Thoracic aorta (tissue), 2 donors: ENCODE measurements around the gene AKAP11. TPM values are rescaled to one million over a fixed set of nuclear protein-coding genes. Genes with fewer than 3 reads are reported as not detected.

Source experiments
- ATAC-seq: fragments of 150-250 bp; one replicate; pipeline ENCODE4 v1.8.0; 2017; ENCODE audit warnings: low read depth; ENCODE audit not compliant: insufficient number of reproducible peaks, low FRiP score
- DNase-seq: peaks from one replicate; pipeline ENCODE4 v3.0.0-alpha.2; 2020; ENCODE audit warnings: low spot score
- H3K27ac ChIP-seq, 2 donors: fragments of 200-600 bp; sonication (generic); 1 replicate in 1 of 2; 2 replicates in 1 of 2; pipeline ENCODE4 v1.5.1; 2016; ENCODE audit warnings: mild to moderate bottlenecking in 2 of 2, moderate library complexity in 2 of 2
- H3K27me3 ChIP-seq: fragments of 200-600 bp; sonication (generic); replicated peaks from 2 replicates; pipeline ENCODE4 v1.6.0; 2016; ENCODE audit warnings: mild to moderate bottlenecking; ENCODE audit not compliant: insufficient read depth
- H3K36me3 ChIP-seq: fragments of 200-600 bp; sonication (generic); one replicate; pipeline ENCODE4 v1.5.1; 2016
- H3K4me1 ChIP-seq, 2 donors: fragments of 200-600 bp; sonication (generic); 1 replicate in 1 of 2; 2 replicates in 1 of 2; pipeline versions ENCODE4 v1.5.1 to v1.6.0; 2016; ENCODE audit warnings: low read depth in 2 of 2, mild to moderate bottlenecking in 1 of 2; ENCODE audit not compliant: control insufficient read depth in 1 of 2
- H3K4me3 ChIP-seq: fragments of 200-600 bp; sonication (generic); 2 replicates; pipeline ENCODE4 v1.5.1; 2016; ENCODE audit warnings: mild to moderate bottlenecking
- H3K9me3 ChIP-seq: fragments of 200-600 bp; sonication (generic); 2 replicates; pipeline ENCODE4 v1.5.1; 2016
- CTCF ChIP-seq: fragments of 200-600 bp; sonication (generic); IDR thresholded peaks from one replicate; pipeline ENCODE4 v1.5.1; 2019; ENCODE audit warnings: antibody characterized with exemption
- total RNA-seq, 2 donors: library from RNA; depleted of rRNA; stranded (reverse); fragments of >200 nt; gene quantifications; one replicate each; pipeline versions ENCODE4 v1.1.0 to v1.2.3, GENCODE V29; 2016

AKAP11 gene
- total RNA-seq, 2 donors from 2014 or later, result 28.7 to 37.1 TPM

- no peak overlapping the region for H3K4me3 ChIP-seq
- H3K9me3 ChIP-seq, result no peaks in the 10 kb centered on the region
- no peaks in the 10 kb centered on the region for H3K4me1 ChIP-seq
- H3K27ac ChIP-seq, result no peak overlapping the region
- H3K36me3 ChIP-seq, result no peaks in the 10 kb centered on the region
- TF ChIP-seq CTCF, result no peak
- ATAC-seq (no peak), DNase-seq (no peak)
- H3K27me3 ChIP-seq, result no peaks in the 10 kb centered on the region
These were observed 56.7 kb downstream of the AKAP11 start for GRCh38 chr13:42328672-42329071.

GRCh38 chr13:42329239-42329638 lies 57.3 kb downstream of the AKAP11 start:
- Histone ChIP-seq H3K4me1 (no peaks in the 10 kb centered on the region), H3K4me3 (no peak overlapping the region), H3K27me3 (no peaks in the 10 kb centered on the region), H3K27ac (no peak overlapping the region), H3K36me3 (no peaks in the 10 kb centered on the region), H3K9me3 (no peaks in the 10 kb centered on the region)
- TF ChIP-seq CTCF, result no peak
- ATAC-seq, result no peak
- DNase-seq, result no peak

GRCh38 chr13:42331009-42331408 lies 59.1 kb downstream of the AKAP11 start:
- no peak for TF ChIP-seq CTCF
- ATAC-seq, result no peak

GRCh38 chr13:42333613-42334328 lies 61.8 kb downstream of the AKAP11 start:
- no peak for TF ChIP-seq CTCF
- H3K9me3 ChIP-seq, result no peaks in the 10 kb centered on the region
- H3K4me1 ChIP-seq, result no peaks in the 10 kb centered on the region
- ATAC-seq (no peak), DNase-seq (no peak)
- no peaks in the 10 kb centered on the region for H3K36me3 ChIP-seq
- H3K4me3 ChIP-seq, result no peak overlapping the region
- no peaks in the 10 kb centered on the region for H3K27me3 ChIP-seq
- no peak overlapping the region for H3K27ac ChIP-seq

More at GRCh38 chr13:42331009-42331408, 59.1 kb downstream of the AKAP11 start:
- Histone ChIP-seq H3K9me3 (no peaks in the 10 kb centered on the region), H3K4me3 (no peak overlapping the region), H3K27ac (no peak overlapping the region), H3K36me3 (no peaks in the 10 kb centered on the region), H3K4me1 (no peaks in the 10 kb centered on the region), H3K27me3 (no peaks in the 10 kb centered on the region)
- DNase-seq, result no peak

- Histone ChIP-seq H3K4me1 (no peaks in the 10 kb centered on the region), H3K4me3 (no peak overlapping the region), H3K27ac (no peak overlapping the region), H3K36me3 (no peaks in the 10 kb centered on the region), H3K9me3 (no peaks in the 10 kb centered on the region), H3K27me3 (no peaks in the 10 kb centered on the region)
- TF ChIP-seq CTCF, result no peak
- DNase-seq (no peak), ATAC-seq (no peak)
These were observed 62.4 kb downstream of the AKAP11 start for GRCh38 chr13:42334329-42334706.
